Measurements from ENCODE around the gene KDM4C.
A peak's percentile ranks its signal among the peaks of the same experiment; 100 is the strongest.

The KDM4C gene

GRCh38 chr9:7212101-7212500, 454.3 kb downstream of the KDM4C start:
- peaks cover 10 to 12% of the 10 kb centered on the region in 2 donors for H3K27me3 Mint-ChIP-seq
- no peak for DNase-seq
- H3K27ac Mint-ChIP-seq: no peak overlapping the region
- H3K4me3 Mint-ChIP-seq: no peak overlapping the region
- peaks cover 0 to 3% of the 10 kb centered on the region in 2 donors for H3K9me3 Mint-ChIP-seq
- ATAC-seq (replicated peaks): no peak
- no peaks in the 10 kb centered on the region for H3K4me1 Mint-ChIP-seq (ENCODE audit: low read depth in 2 of 2)
- no peaks in the 10 kb centered on the region for H3K36me3 Mint-ChIP-seq (ENCODE audit: insufficient read depth)

DNA sequence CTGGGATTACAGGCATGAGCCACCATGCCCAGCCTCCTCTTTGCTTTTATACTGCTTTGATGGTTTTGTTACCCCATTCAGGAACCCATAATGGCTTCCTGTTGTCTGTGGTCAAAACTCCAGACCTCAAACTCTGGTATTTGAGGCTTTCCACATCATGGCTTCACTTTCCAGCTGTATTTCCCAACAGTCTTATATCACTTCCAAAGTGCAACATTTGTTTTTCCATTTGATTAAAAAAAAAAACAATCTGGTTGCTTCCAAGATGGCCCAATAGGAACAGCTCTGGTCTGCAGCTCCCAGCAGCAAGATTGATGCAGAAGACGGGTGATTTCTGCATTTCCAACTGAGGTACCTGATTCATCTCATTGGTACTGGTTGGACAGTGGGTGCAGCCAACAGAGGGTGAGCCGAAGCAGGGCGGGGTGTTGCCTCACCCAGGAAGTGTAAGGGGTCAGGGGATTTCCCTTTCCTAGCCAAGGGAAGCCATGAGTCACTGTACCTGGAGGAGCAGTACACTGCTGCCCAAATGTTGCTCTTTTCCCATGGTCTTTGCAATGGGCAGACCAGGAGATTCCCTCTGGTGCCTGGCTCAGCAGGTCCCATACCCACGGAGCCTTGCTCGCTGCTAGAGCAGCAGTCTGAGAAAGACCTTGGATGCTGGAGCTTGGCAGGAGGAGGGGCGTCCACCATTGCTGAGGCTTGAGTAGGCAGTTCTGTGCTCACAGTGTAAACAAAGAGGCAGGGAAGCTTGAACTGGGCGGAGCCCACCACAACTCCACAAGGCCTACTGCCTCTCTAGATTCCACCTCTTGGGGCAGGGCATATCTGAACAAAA, 458.4 kb downstream of the KDM4C start:
- no peak for ATAC-seq (replicated peaks)
- peaks cover 12 to 14% of the 10 kb centered on the region in 2 donors for H3K27me3 Mint-ChIP-seq
- peaks cover 2 to 7% of the 10 kb centered on the region in 2 donors for H3K9me3 Mint-ChIP-seq
- H3K4me1 Mint-ChIP-seq (ENCODE audit: low read depth in 2 of 2): no peaks in the 10 kb centered on the region
- no peaks in the 10 kb centered on the region for H3K36me3 Mint-ChIP-seq (ENCODE audit: insufficient read depth)
- DNase-seq: no peak
- H3K27ac Mint-ChIP-seq: no peak overlapping the region
- H3K4me3 Mint-ChIP-seq: peak overlapping the region in 1 of 2 donors; percentile 27

- Mint-ChIP-seq H3K27me3 (peaks cover 30 to 36% of the 10 kb centered on the region in 2 donors), H3K36me3 (ENCODE audit: insufficient read depth) (no peaks in the 10 kb centered on the region), H3K4me1 (ENCODE audit: low read depth in 2 of 2) (no peaks in the 10 kb centered on the region), H3K4me3 (no peak overlapping the region), H3K27ac (no peak overlapping the region), H3K9me3 (no peaks in the 10 kb centered on the region)
- ATAC-seq (replicated peaks): no peak
- no peak for DNase-seq
Observed at GRCh38 chr9:7223981-7224380, 466.2 kb downstream of the KDM4C start.

All from effector memory CD8-positive, alpha-beta T cell (primary cell).